Left lobe of liver (tissue), 2 donors: Measurements from ENCODE around the gene SLC19A1. TPM values are rescaled to one million over a fixed set of nuclear protein-coding genes. Genes with fewer than 3 reads are reported as not detected.

Experiments
- ATAC-seq: fragments of 200-7000 bp; cut with Tn5 transposase; one replicate; pipeline ENCODE4 v1.9.1; 2020; ENCODE audit warnings: mild to moderate bottlenecking, moderate library complexity
- DNase-seq: peaks from one replicate; pipeline ENCODE4 v3.0.0-alpha.2; 2020; ENCODE audit warnings: low spot score
- total RNA-seq: library from RNA; stranded (reverse); gene quantifications from one replicate; pipeline ENCODE4 v1.2.1, GENCODE V29; 2021
- donor health status: DM: no; HTN: no; CAD: no; lungs with moderate emphysema.
- donor health status: DM: no; HTN: yes; CAD: no.

SLC19A1 gene
- total RNA-seq, 1 donor from 2014 or later, result 13.7 TPM

DNA sequence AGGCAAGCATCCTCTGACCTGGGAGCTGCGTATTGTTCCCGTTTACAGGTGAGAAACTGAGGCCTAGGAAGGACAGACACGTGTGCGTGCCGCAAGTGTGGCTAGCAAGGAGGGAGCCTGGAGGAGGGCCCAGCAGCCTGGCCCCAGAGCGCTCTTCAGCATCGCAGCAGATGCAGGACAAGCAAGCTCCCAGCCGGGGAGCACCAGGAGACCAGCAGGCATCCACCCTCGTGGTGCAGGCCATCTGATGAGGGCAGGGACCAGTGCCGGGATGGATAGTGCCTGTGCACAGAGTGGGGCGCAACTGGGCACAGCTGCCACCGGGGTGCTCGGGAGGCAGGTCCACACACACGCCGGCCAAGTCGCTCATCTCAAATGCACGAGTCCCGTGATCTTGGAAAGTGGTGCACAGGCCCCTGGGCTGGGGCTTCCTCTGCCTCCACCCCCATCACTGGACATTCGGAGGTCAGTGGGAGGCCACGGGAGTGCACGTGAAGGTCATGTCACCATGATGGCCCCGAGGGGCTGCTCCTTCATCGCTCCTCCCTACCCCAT lies 82.2 kb downstream of the SLC19A1 start:
- DNase-seq, result no peak
- ATAC-seq, result no peak

DNA sequence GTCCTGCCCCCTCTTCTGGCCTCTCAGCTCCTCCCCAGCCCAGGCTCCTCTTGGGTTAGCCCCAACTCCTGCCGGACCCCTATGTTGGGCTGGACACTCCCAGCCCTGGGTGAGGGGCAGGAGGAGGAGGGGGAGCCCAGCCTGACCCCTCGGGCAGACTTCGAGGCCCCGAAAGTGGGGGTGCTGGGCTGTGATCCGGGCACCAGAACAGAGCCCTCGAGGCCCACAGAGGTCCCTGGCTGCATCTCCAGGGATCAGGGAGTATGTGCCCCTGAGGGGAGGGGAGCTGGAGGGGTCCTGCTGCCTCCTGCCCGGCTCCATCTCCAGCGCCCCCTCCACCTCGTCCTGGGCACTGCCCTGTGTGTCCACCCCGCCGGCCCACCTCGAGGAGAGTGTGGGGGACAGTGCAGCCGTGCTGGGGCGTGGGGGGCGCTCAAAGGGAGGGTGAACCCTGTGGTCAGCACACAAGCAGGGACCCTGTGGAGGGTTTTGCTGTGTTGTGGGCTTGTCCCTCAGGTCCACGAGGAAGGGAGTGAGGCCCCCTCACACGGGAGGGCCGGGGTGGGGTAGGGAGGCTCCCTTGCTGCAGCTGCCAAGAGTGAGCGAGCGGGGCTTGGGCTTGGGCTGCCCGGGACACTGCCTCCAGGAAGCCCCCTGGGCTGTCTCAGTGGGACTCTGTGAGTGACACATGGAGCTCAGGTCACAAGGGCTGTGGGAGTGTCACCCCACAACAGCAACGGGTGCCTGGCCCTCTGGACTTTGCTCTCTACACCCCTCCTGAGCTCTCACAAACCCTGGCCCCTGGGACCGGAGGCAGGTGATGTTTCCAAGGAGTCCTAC lies 82.8 kb downstream of the SLC19A1 start:
- ATAC-seq (peak; percentile 1), DNase-seq (no peak)

DNA sequence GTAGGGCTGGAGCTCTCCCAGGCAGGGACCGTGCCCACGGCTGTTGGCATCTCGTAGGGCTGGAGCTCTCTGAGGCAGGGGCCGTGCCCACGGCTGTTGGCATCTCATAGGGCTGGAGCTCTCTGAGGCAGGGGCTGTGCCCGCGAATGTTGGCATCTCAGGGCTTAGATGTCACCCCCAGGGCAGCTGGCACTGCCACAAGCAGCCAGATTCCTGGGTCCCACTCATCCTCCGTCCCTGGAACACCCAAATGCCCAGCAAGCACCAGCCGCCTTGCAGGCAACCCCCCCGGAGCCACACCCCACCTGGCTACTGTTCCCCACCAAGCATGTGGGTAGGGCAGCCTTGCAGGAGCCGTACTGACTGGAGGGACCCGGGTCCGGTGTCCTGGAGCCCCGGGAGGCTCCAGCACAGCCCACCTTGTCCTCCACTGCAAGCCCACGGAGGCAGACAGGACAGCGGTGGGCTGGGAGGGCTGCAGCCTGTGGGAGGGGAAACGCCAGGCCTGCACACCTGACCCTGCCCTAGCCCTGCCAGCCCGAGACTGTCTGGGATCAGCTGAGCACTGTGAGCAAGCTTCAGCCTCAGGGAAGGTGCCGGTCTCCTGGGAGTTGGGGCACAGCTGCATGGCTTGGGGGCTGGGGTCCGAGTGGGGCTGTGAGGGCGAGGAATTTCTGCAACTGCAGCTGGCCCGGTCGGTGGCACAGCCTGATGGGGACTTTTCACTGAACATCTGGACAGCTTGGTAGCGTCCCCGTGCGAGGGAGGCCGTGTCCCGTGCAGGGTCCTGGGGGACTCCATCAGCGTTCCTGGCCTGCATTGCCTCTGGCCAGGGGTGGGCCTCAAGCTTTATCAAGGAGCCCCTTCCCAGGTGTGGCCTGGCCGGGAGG lies 83.7 kb downstream of the SLC19A1 start:
- peak; percentile 2 for ATAC-seq
- DNase-seq, result no peak

DNA sequence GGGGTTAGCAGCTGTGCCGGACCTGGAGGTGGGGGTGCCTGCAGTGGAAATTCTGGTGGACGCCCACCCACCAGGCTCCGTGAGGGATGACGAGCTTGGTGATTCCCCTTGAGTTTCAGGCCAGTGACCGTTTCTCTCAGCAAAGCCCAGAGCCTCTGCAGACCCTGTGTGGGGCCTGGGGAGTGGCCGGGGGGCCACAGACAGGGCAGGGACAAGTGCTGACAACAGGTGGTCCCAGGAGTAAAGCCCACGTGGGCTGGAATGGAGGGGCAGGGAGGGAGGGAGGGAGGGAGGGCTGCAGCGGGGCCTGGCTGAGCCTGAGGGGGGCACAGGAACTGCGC lies 84.4 kb downstream of the SLC19A1 start:
- ATAC-seq (no peak), DNase-seq (no peak)

DNA sequence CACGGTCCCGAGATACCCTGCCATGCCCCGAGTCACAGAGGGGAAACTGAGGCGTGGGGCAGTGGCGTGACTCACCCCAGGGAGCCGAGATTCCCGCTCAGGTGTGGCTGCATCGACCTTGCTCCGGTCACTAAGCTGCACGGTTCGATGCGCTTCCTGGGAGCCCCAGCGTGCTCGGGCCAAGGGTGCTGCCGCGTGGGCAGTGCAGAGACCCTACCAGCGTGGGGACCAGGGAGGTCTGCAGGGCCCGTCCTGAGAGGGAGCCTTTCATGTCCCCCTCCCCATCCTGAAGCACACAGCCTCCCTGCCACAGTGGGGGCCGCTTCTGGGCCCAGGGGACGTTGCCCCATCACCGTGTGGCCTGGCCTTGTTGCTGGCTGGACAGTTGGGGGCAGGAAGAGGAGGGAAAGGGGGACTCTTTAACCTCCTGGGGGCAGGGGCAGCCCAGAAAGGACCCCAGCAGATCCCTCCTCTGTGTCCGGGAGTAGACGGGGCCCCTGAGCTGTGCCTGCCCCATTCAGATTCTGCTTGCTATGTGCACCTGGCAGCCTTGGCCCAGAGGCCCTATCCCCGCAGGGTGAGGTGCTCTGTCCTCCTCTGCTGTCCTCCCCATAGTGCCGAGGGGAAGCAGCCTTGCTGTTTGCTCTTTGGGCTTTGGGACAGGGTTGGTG lies 84.9 kb downstream of the SLC19A1 start:
- DNase-seq (no peak), ATAC-seq (no peak)

DNA sequence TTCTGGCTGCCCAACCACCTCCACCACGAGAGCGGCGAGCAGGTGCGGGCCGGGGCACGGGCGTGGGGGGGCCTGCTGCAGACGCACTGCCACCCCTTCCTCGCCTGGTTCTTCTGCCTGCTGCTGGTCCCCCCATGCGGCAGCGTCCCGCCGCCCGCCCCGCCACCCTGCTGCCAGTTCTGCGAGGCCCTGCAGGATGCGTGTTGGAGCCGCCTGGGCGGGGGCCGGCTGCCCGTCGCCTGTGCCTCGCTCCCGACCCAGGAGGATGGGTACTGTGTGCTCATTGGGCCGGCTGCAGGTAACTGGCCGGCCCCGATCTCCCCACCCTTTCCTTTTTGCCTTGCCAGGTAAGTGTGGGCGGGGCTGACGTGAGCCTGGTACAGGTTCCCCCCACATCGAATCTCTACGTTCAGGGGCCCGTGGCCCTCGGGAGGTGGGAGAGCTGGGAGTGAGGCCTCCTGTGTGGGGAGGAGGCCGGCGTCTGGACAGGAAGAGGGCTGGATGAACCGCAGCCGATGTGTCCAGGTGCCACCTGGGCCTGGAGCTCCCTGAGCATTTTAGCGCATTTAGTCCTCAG lies 85.6 kb downstream of the SLC19A1 start:
- DNase-seq (no peak), ATAC-seq (peak; percentile 9)

DNA sequence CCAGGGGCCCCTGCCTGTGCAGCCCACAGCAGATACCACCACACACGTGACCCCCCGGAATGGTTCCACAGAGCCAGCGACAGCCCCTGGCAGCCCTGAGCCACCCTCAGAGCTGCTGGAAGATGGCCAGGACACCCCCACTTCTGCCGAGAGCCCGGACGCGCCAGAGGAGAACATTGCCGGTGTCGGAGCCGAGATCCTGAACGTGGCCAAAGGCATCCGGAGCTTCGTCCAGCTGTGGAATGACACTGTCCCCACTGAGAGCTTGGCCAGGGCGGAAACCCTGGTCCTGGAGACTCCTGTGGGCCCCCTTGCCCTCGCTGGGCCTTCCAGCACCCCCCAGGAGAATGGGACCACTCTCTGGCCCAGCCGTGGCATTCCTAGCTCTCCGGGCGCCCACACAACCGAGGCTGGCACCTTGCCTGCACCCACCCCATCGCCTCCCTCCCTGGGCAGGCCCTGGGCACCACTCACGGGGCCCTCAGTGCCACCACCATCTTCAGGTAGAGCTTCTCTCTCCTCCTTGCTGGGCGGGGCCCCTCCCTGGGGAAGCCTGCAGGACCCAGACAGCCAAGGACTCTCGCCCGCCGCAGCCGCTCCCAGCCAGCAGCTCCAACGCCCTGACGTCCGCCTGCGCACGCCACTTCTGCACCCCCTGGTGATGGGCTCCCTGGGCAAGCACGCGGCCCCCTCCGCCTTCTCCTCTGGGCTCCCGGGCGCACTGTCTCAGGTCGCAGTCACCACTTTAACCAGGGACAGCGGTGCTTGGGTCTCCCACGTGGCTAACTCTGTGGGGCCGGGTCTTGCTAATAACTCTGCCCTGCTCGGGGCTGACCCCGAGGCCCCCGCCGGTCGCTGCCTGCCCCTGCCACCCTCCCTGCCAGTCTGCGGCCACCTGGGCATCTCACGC lies 86.3 kb downstream of the SLC19A1 start:
- DNase-seq, result no peak
- no peak for ATAC-seq

DNA sequence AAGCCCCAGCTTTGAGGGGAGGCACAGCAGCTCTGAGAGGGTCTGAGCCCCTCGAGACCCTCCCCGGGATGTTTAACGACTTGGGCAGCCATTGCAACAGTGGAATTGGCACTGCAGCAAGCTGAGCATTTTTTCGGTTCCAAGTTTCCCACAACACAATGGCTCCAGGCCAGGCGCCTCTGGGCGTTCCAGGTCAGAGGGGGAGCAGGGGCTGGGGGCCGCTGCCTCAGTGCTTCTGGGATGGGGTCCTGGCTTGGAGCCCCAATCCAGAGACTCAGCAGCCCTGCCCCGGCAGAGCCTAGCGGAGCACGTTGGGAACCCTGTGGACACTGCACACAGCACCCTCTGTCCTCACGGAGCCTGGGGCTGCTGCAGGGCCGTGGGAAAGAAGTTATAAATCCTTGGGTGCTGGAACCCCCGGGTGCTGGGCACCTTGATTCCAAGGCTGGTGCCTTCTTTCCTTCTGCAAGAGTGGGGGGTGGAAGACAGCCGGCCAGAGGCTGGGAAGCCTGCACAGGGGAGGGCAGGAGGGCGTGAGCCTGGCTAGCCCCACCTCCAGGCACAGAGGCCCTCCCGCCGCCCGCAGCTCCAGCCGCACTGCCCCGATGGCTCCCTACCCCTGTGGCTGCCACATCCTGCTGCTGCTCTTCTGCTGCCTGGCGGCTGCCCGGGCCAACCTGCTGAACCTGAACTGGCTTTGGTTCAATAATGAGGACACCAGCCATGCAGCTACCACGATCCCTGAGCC lies 87.1 kb downstream of the SLC19A1 start:
- ATAC-seq (peak; percentile 74), DNase-seq (peak; percentile 92)

DNA sequence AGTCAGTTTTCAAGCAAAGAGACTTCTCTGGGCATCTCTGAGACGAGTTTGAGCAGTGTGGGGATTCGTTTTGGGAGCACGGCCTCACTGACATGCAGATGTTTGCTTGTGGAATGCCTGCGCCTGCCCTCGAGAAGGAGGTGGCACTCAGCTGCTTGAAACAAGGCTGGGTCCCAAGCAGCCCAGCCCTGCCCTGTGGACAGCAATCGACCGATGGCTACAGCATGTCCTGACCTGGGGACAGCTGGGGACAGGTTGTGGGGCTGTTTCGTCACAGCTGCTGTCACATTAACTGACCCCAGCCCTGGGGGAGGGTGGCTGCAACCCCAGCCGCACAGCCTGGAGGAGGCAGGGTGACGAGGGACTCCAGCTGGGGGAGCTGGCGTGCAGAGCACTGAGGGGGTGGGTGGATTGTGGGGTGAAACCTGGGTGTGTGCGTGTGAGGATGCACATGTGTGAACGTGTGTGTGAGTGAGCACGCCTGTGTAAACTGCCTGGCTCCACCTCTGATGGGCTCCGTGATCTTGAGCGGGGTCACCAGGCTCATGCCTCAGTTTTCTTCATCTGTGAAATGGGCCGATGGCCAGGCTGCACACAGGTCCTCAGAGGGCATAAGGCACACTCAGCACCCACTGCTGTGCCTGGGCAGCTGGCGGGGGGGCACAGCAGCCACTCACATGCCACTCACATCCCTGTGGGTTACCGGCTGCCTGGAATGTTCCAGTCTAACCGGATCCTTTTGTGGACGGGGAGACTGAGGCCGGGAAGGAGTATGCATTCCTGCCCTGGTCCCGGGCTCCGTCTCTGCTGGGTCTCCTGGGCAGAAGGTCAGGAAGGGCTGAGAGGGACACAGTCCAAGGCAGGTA lies 87.9 kb downstream of the SLC19A1 start:
- ATAC-seq (peak; percentile 56), DNase-seq (peak; percentile 97)

DNA sequence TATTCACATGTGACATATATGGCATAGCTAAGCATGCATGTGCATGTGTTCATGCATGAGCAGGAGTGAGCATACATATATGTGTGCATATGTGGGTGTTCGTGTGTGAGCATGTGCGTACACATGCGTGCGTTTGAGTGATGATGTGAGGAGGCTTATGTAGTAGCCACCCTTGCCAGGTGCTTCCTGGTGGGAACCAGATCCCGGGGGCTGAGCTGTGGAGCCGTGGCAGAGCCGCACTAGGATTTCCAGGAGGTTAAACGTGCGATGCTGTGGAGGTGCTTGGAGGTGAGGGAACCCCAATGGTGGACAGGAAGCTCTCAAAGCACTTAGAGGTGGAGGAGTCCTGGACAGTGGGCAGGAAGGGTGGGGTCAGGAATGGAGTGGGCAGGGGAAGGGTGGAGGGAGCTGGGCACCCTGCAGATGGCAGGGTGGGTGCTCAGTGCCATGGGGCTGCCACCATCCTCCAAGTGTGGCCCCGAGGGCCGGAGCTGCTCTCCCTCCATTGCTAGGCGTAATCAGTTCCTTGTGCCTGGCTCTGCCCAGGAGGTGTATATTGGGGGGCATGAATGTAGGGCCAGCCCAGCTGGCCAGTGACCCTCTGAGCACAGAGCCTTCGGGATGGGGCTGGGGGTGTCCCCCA lies 88.8 kb downstream of the SLC19A1 start:
- ATAC-seq (no peak), DNase-seq (no peak)

DNA sequence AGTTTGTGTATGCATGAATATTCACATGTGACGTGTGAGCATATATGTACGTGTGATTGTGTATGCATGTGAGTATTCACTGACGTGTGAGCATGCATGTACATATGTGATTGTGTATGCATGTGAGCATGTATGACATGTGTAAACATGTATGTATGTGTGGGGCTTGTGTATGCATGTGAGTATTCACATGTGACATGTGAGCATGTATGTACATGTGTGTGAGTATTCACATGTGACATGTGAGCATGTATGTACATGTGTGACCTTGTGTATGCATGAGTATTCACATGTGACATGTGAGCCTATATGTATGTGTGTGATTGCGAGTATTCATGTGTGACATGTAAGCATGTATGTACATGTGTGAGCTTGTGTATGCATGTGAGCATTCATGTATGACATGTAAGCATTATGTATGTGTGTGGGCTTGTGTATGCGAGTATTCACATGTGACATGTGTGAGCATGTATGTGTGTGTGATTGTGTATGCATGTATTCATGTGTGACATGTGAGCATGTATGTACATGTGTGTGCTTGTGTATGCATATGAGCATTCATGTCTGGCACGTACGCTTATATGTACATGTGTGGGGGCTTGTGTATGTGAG lies 89.4 kb downstream of the SLC19A1 start:
- ATAC-seq (no peak), DNase-seq (no peak)

DNA sequence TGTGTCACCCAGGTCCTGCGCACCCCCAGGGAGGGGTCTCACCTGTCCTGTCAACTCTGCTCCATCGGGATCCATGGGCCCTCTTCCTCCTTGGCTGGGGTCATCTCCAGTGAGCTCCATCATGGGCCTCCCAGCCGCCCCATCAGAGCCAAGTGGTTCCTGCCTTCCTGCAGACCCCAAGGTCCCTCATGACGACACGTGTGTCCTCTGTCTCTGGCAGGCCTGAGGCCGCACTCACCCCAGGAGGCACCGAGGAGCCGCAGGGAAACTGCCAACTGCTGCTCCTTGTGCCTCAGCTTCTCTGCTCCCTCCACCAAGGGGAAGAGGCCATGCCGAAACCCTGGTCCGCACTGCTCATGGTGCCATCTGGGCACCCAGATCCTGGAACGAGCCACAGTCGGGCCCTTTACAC lies 90.5 kb downstream of the SLC19A1 start:
- DNase-seq, result no peak
- no peak for ATAC-seq

DNA sequence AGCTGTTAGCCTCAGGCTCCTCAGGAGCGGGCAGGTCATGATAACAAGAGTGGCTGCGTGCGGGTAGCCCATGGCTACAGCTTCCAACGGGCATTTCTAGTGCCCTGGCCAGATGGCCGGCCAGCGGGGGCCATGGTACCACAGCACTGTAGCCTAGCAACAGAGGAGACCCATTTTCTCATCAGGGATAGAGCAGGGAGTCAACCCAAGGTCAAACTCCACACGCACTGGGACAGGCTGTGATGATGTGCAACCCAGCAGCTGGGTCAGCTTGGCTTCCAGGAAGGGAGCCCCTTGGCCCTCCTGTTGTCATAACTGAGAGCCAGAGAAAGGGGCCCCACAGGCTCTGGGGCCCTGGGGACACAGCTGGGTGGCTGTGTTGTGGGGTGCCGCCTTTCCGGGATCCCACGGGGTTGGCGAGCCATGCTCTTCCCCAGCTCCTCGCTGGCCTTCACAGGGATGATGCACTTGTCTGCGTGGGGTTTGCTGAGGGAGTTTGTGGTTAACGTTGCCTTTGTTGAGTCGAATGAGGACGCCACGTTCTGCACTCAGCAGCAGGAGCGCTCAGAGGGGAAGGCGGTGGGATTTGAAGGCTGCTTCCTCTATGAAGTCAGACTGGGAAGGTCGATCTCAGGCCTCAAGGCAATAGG lies 91.0 kb downstream of the SLC19A1 start:
- no peak for ATAC-seq
- DNase-seq, result no peak

DNA sequence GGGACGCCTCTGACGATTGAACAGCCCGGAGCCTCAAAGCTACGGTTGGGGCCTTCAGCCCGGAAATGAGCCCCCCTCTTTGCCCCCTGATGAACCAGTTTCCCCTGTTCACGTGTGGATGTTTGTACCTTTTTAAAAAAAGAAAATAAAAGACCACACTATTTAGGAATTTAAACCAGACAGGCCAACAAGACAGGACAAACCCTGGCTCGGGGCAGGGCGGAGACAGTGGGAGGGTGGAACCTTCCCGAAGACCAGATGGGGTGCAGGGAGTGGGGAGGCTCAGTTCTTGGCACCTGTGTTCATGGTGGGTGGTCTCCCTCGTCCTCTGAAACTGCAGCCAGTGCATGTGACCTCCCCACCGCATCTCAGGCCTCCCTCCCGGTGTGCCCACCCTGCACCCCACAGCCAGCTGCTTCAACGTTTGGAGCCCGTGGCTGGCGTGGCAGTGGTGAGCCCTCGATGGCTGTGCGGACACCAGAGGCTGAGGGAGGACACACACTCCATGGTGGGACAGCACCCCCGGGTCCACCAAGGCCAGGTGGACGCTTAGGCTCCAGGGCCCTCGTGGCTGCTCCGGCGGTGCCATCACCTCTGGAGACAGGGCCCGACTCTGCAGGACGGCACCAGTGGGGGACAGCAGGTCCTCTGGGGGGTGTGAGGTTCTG lies 91.7 kb downstream of the SLC19A1 start:
- ATAC-seq, result no peak
- DNase-seq, result no peak

DNA sequence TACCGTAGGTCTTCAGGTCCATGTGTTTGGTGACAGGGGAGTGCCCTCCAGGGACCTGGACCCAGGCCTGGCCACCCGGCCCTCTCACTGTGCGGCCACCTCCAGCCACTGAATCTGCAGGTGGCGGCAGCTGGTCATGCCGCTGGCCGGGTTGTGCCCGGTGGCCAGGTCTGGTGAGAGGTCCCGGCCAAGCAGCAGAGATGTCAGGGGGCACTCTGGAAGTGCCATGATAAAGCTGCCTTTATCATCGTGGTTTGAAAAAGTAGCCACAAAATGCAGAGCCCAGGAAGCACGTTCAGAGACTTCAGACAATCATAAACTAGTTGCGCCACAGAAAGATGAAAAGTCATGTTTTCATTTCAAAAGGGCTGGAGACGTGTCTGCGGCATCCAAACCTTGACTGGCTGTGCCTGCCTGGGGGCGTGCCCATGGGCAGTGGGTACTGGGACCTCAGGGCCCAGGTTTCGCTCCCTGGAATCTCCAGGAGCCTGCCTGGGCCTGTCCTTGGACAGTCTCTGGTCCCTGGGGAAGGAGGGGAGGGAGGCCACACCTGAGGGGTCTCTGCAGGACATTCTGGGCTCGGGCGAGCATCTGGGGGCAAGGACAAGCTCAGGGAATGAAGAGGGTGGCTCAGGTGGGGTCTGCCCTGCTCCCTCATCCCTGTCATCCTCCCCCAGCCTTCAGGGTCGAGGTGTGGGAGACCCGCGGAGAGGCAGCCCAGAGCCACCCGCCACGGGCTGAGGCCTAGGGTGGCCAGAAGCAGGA lies 92.4 kb downstream of the SLC19A1 start:
- DNase-seq (peak; percentile 63), ATAC-seq (peak; percentile 23)
